NCI-H2171 treated with DMSO at 0.1 percent for 48 hours (cell line): ENCODE results near the gene CD2AP.
A peak's percentile ranks its signal among the peaks of the same experiment; 100 is the strongest.
"Not testable (repeated sequence)": the region's sequence is repeated elsewhere in the genome, so short reads cannot be mapped to it uniquely, and the experiment has no call there.

Source experiments
- DNase-seq: peaks from one replicate; lab custom pipeline; 2025; lab: John Stamatoyannopoulos, UW

The CD2AP gene, protein sequence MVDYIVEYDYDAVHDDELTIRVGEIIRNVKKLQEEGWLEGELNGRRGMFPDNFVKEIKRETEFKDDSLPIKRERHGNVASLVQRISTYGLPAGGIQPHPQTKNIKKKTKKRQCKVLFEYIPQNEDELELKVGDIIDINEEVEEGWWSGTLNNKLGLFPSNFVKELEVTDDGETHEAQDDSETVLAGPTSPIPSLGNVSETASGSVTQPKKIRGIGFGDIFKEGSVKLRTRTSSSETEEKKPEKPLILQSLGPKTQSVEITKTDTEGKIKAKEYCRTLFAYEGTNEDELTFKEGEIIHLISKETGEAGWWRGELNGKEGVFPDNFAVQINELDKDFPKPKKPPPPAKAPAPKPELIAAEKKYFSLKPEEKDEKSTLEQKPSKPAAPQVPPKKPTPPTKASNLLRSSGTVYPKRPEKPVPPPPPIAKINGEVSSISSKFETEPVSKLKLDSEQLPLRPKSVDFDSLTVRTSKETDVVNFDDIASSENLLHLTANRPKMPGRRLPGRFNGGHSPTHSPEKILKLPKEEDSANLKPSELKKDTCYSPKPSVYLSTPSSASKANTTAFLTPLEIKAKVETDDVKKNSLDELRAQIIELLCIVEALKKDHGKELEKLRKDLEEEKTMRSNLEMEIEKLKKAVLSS

DNA sequence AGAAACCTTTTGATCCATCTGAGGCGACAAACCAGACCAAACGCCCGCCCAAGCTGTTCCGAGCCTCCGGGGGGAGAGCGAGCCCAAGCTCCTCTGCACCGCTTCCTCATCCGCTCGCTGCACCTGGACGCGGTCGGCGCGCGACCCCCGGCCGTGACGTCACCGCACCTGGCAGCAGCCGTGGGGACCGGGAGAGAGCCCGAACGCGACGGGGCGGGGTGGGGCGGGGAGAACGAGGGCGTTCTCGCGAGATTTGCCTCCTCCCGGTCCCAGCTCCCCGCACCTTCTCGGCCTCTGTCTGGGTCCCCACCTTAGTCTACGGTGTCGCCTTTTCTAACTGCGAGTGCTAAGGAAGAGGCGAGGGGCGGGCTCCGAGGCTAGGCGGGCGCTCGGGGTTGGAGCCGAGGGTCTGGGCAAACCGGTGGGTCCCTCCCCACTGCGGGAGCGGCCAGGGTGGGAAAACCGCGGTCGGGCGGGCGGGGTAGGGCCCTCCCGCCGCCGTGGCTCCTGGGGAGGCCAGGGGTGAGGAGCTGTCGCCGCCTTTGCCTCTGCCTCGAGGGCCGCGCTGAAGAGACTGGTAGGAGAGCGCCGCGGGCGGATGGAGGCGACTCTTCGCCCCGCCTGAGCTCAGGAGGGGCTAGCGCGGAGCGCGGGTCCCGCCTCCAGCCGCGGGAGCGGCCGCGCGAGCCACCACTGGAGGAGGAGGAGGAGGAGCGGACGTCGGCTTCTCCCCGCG is at the start of gene CD2AP:
CD2AP (plus strand) TSS at position 293 of the 736 bp plus-strand sequence. CDS start 456 bp downstream, outside the sequence.
- DNase-seq, result peak; percentile 91

DNA sequence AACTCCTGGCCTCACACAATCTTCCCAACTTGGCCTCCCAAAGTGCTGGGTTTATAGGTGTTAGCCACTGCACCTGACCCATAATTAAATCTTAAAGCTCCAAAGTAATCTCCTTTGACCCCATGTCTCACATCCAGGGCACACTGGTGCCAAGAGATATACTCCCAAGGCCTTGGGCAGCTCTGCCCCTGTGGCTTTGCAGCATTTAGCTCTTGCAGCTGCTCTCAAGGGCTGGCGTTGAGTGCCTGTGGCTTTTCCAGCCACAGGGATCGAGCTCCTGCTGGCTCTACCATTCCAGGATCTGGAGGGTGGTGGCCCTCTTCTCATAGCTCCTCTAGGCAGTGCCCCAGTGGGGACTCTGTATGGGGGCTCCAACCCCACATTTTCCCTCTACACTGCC is 49.3 kb upstream of the CD2AP start:
- DNase-seq, result no peak

DNA sequence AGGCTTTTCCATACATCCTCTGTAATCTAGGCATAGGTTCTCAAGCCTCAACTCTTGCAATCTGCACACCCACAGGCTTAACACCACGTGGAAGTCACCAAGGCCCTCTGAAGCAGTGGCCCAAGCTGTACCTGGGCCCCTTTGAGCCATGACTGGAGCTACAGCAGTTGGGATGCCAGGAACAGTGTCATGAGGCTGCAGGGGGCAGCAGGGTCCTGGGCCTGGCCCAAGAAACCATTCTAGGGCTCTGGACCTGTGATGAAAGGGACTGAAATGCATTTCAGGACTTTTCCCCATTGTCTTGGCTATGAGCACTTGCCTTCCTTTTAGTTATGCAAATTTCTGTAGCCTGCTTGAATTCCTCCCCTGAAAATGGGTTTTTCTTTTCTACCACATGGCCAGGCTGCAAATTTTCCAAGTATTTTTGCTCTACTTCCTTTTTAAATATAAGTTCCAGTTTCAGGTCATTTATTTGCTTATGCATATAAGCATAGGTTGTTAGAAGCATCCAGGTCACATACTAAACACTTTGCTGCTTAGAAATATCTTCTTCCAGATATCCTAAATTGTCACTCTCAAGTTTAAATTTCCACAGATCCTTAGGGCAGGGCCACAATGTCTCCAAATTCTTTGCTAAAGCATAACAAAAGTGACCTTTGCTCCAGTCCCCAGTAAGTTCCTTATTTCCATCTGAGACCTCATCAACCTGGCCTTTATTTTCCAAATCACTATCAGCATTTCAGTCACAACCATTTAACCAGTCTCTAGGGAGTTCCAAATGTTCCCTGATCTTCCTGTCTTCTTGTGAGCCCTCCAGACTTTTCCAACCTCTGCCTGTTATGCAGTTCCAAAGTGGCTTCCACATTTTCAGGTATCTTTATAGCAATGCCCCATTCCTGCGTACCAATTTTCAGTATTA is 48.6 kb upstream of the CD2AP start:
- peak; percentile 1 for DNase-seq

DNA sequence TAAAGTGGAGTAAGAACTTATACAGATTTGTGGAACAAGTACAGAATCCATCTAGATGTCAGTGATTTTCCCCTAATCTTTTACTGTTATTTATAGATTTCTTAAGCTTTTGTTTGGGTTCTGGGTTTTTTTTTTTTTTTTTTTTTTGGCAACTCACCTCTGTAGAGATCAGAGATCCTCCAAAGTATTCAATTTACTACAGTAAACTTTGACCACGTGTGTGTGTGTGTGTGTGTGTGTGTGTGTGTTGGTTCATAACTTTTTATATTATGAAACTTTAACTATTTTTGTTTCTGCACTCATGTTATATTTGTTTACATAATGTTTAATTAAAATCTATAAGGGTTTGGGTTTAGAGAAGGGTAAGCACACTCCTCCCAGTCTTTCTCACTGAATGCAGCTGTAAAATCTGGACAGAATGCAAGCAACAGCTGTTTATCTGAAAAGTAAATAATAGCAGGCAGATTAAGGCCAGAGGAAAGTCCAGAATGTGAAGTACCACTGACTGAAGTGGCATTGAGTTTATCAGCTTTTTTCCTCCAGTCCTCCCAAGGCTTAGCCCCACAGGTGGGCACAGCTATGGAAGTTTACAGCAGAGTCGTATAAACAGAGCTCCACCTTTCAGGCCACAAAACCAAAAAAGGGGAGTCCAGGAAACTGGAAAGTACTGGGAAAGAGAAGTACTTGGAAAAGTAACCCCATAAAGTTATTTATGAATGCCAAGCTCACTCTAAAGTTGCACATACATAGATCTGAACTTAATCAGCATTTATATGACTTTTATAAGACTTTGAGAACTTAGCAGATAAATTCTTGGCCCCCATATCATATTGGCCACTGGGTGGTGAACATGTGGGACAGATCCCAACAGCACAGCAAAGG is 43.0 kb upstream of the CD2AP start:
- DNase-seq, result no peak

DNA sequence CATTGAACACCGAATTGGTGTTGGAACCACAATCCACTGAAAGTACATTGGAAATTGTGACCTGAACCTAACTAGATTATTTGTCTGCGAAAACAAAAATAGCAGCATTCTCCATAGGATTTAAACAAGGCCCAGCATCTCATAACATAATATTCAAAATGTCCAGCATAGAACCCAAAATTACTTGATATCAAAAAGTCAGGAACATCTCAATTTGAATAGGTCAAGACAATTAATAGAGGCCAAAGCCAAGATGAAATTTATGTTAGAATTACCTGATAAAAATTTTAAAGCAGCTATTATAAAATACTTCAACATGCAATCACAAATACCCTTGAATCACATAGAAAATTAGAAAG is 42.4 kb upstream of the CD2AP start:
- DNase-seq, result no peak

DNA sequence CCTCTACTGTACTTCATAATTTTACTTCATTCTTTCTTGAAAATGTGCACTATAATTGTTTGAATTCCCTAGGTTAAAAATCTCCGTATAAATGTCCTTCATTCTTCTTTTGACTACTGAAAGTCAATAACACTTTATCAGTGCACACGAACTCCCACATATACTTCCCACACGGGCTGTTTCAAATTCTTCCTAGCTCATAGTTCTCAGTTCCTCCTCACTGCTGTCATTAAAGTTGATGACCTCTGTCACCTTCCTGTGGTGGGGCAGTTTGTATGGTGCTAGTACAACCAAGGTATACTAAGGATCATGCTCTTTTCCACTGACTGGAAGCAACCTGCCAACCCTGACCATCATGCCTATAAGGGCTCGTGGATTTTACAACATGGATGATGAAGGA is 40.0 kb upstream of the CD2AP start:
- no peak for DNase-seq

DNA sequence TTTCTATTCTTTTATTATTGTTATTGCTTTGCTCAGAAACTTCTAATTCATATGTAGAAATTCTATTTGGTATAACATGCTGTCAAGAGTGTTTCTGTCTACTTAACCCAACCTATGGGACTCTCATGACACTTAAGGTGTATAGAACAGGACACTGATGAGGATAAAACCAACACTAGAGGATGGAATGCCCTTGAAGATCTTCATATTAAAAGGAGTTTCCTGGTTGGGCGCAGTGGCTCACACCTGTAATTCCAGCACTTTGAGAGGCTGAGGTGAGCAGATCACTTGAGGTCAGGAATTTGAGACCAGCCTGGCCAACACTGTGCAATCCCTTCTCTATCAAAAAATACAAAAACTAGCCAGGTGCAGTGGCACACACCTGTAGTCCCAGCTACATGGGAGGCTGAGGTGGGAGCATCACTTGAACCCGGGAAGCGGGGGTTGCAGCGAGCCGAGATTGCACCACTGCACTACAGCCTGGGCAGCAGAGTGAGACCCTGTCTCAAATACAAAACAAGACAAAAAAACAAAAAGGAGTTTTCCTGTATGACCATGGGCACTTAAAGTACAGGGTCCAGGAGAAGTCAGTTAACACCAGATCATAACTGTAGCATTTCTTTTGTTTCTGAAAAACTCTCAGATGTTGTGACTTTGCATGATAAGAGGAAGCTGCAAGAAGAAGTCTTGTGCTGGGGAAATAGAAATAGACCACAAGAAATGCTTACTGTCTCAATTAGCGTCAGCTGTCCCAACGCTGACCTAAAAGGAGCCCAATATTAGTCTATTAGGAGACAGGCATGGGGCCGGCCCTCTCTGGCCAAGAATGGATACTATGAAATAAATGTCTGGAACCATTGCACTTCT is 38.9 kb upstream of the CD2AP start:
- no peak for DNase-seq

DNA sequence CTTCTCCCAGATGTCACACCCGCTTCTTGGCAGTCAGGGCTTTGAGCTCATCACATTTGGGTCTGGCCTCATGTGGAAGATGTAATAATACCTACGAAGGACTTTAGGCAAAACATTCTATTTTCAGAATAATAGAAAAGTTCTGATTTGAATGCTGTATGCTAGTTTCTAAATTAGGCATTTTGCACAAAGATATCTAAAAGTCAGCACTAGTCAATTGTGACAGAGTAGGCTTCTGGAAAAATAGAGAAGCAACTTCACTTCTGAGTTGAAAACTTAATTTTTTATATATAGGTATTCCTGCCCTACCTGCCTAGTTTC is 38.3 kb upstream of the CD2AP start:
- DNase-seq, result no peak

DNA sequence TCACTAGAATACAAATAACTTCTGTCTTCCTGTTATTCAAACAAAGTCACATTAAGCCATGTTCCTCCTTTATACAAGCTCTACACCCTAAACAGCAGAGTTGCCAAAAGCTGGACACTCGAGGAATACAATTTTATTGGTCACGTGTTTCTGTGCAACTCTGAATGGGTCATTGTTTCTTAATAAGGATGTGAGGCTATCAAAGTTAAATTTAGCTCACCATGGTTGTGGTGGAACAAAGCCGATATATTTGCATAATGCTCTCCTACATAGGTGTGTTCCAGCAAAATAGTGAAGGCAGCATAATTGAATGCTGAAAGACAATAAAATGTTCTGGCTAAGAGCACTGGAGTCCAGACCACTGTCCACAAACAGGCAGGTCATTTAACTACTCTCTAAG is 36.9 kb upstream of the CD2AP start:
- no peak for DNase-seq

DNA sequence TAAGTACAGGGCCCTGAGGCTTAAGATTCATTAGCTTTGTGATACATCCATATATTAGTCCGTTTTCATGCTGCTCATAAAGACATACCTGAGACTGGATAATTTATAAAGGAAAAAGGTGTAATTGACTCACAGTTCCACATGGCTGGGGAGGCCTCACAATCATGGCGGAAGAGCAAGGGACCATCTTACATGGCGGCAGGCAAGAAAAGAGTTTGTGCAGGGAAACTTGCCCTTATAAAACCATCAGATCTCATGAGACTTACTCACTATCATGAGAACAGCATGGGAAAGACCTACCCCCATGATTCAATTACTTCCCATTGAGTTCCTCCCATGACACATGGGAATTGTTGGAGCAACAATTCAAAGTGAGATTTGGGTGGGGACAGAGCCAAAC is 32.6 kb upstream of the CD2AP start:
- DNase-seq, result not testable (repeated sequence)

DNA sequence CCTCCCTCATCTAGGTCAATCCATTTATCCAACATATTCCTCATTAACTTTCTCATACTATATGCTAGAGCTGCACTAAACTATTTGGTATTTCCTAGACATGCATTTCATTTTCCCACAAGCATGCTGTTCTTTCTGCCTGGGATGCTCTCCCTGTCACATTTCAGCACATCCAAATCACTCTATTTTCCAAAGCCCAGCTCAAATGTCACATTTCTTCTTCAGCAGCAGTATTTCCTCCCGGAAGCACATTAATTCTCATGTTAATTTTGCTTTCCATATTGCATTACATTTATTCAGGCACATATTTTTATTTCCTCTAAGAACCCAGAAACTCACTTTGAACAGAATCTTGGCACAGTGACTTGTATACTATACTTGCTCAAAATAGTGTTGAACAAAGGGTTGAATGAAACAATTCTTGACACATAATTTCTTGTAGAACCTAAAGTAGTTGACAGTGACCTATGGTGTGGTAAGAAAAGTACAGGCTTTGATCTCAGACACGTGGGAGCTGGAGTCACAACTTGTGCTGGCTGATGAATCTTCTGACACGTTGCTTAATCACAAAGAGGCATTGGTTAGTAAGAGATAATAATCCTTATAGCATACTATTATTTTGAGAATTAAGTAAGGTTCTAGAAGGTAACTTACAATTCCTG is 30.8 kb upstream of the CD2AP start:
- DNase-seq, result no peak

DNA sequence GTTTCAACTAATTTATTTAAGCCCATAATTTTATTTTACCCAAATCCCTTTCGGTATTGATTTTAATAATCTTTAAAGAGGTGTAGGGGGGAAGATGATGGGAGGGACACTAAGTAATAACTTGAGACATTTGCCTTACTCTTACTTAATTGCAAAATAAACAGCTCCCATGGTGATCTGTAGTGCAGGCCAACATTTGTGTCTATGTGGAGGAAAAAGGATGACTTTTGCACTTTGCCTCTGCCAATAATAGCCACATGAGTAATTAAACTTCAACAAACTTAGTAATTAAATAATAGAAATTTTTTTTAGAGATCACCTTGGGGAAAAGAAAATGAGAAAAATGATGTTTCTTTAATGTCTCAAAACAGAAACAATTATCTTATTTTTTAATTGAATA is 29.9 kb upstream of the CD2AP start:
- DNase-seq, result no peak

DNA sequence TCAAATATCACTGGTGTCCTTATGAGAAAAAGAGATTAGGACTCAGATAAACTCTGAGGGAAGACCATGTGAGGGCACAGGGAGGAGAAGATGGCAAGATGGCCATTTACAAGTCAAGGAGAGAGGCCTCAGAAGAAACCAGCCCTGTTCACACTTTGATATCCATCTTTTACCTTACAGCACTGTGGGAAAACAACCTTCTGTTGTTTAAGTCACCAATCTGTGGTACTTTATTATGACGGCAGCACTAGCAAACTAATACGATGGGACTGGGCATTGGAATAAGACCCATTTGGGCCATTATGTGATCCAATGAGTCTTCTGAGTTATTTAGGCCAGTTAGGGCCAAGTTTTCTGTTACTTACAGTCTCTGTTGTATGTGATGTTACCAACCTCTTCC is 26.4 kb upstream of the CD2AP start:
- DNase-seq, result no peak

DNA sequence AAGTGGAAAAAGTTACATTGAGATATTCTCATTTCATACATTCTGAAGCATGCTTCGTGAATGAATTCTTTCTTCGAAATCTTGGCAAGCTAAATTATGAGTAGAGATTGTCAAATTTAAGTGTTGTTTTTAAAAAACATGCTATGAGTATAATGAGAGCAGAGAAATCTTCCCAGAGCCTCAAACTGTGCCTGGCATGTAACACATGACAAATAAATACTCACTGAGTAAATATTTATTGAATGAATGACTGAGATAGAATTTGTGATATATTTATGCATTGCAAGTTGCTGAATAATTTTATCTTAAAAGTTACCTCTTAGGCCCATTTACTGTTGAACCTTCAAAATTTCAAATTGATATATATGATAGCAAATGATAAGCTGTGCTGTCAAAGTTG is 24.7 kb upstream of the CD2AP start:
- no peak for DNase-seq

DNA sequence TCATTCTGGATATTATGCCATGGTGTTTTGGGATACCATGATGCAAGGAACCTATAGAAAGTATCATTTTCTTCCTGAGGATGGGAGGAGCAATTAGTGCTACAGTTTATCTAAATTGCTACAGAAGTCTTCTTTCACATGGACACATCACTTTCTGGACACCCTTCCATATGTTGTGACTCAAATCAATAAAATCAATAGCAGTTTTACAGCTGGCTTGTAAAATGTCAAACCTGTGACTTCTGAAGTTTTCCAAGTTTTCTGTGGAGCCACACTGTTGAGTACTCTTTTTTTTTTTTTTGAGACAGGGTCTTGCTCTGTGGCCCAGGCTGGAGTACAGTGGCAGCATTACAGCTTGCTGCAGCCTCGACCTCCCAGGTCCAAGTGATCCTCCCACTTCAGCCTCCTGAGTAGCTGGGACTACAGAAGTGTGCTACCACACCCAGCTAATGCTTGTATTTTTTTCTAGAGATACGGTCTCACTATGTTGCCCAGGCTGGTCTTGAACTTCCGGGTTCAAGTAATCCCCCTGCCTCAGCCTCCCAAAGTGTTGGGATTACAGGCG is 24.1 kb upstream of the CD2AP start:
- DNase-seq, result no peak

DNA sequence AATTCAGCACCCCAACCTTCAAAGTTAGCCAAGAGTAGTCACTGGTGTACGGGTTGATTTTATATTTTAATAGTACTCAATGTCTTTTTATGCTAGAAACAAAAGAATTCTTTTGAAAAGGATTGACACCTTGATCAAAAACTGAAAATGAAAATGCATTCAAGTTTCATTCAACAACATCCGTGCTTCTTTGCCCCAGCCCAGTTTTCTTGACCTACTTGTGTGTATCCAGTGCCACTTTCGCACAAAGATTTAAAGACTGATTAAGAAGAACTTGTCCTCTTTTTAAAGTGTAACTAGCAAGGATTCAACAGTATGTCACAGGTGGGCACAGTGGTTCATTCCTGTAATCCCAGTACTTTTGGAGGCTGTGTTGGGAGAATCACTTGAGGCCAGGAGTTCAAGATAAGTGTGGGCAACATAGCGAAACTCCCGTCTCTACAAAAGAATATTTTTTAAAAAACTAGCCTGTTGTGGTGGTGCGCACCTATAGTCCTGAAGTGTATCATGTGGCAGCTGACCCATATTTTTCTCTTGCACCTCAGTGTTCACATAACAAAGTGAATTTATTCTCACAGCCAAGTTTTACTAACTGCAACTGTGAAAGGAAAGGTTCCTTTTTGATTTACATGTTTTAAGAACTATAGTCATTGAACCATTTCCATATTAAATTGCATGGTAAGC is 22.7 kb upstream of the CD2AP start:
- no peak for DNase-seq

DNA sequence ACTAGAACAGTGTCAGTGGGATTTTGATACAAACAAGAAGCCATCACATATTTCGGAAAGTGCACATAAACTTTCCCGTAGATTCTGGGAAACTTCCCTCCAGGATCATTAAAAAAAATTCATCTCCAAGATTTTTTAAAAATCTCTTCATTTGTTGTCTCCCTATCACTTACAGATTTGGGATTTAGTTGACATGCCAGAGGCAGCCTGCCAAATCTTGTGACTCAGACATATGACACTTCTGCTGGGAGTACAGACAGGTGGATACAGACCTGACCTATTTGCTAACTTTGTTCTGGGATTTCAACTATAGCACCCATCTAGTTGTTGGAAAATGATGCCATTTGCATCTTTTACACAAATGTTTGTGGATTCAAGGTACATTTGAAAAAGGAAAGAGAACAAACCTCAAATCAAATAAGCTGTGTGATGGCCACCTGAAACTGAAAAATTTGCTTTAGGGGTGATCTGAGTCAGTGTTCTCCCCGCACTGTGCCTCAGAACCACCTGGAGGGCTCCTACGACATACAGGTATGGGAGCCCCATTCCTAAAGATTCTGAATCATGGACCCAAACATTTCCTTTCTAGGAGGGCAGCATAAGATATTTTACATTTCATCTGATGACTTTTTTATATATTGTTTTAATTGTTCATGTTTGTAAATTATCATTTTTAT is 21.9 kb upstream of the CD2AP start:
- peak; percentile 64 for DNase-seq

DNA sequence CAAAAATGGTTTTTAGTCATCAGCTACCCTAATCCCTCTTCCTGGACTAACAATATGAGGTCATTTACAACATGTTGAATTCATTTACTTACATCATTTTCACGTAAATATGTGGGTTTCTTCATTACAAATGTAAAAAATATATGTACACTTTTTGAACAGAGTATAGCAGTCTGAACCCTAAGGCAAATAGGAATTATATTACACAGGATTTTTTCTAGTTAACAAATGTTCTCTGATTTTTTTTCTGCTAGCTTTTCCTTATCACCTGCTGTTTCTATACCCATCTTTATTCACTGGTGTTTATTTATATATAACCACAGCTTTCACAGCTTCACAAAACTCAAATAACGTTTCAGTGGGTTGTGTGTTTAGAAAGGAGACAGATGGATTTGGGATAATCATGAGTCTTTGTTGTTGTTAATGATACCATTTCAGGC is 21.0 kb upstream of the CD2AP start:
- peak; percentile 6 for DNase-seq
